Tongue (tissue), 2 donors: ENCODE results near the gene CPNE5. TPM values are rescaled to one million over a fixed set of nuclear protein-coding genes. Genes with fewer than 3 reads are reported as not detected.
"Not testable (repeated sequence)": the region's sequence is repeated elsewhere in the genome, so short reads cannot be mapped to it uniquely, and the experiment has no call there.

Experiments
- DNase-seq: peaks from one replicate; pipeline ENCODE4 v3.0.0-alpha.2; 2015
- total RNA-seq: library from RNA; depleted of rRNA; stranded (reverse); fragments of >200 nt; gene quantifications from one replicate; pipeline ENCODE4 v1.2.3, GENCODE V29; 2014

The CPNE5 gene
- total RNA-seq, 1 donor from 2014 or later = 8.7 TPM

DNA sequence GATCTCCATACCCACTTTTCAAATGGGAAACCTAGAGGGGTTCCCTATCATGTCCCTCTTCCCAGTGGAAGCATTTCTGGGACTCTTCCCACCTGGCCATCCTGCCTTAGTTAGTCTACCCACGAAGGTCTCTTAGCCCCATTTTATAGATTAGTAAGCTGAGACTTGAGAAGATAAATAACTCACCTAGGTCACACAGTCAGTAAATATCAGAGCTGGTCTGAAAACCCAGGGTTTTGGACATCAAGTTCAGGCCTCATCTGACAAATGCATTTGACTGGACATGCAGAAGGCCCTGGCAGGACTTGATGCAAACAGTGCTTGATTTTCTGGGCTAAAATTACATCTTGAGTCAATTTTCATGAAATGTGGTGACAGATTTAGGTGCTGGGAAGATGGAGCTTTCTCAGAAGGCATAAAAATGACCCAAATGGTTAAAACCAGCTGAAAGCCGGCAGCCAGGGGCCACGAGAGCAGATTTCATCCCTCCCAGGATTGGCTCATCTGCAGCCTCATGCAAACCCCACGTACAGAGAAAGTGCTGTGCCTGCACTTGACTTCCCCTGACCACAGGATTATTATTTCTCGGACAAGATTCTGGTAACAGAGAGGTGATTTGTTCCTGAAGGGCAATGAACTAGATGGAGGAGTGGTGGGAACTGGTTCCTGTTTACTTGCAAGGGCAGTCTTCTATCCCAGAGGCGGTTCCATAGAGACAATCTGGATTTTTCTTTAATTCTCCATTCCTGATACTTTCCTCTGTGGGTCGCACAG, 23.1 kb downstream of the CPNE5 start:
- DNase-seq = no peak

- DNase-seq = no peak
Observed at GRCh38 chr6:36814249-36814648, 25.0 kb downstream of the CPNE5 start.

GRCh38 chr6:36813526-36813925, 25.7 kb downstream of the CPNE5 start:
- no peak for DNase-seq

GRCh38 chr6:36813047-36813446, 26.2 kb downstream of the CPNE5 start:
- not testable (repeated sequence) for DNase-seq

DNA sequence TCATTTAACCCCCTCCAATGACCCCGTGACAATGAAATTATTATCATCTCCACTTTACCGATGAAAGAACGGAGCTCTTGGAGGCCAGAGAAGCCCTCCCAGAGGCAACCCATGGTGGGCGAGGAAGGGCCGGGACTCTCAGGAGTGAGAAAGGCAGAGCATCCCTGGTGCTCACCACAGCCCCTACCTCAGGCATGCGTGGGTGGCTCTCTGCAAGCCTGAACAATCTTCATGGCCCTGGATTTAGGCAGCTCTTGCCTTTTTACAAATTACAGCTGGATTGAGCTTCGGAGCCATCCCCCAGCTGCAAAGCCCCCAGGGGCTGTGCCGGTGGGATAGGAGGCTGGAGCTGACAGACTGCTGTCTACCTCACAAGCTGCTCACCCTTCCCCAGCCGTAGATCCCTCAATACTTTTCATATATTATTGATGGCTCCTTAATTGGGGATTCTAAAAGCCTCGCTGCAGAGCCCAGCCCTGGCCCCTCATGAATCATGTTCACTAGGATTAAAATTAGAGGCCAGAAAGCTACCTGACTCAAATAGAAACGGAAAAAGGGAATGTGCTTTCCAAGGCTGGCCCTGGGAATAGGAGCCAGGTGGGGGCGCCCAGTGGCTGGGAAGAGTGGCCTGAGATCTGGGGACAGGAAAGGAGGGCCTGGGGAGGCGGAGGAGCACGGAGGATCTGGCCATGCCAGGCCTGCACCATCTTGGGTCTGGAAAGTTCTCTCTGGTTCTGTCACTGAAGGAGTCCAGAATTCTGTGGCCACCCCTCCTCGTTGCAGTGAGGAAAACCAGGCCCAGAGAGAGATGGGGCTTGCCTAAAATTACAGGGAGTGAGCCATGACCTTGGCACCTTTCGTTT, 29.1 kb downstream of the CPNE5 start:
- no peak for DNase-seq

GRCh38 chr6:36809156-36809555, 30.1 kb downstream of the CPNE5 start:
- no peak for DNase-seq

GRCh38 chr6:36808634-36809033, 30.6 kb downstream of the CPNE5 start:
- DNase-seq = no peak

GRCh38 chr6:36807750-36808149, 31.5 kb downstream of the CPNE5 start:
- no peak for DNase-seq

GRCh38 chr6:36807143-36807542, 32.1 kb downstream of the CPNE5 start:
- no peak for DNase-seq

GRCh38 chr6:36805917-36806316, 33.3 kb downstream of the CPNE5 start:
- DNase-seq = no peak

- no peak for DNase-seq
Observed at GRCh38 chr6:36805096-36805797, 34.0 kb downstream of the CPNE5 start.

- no peak for DNase-seq
Observed at GRCh38 chr6:36804563-36804962, 34.7 kb downstream of the CPNE5 start.

DNA sequence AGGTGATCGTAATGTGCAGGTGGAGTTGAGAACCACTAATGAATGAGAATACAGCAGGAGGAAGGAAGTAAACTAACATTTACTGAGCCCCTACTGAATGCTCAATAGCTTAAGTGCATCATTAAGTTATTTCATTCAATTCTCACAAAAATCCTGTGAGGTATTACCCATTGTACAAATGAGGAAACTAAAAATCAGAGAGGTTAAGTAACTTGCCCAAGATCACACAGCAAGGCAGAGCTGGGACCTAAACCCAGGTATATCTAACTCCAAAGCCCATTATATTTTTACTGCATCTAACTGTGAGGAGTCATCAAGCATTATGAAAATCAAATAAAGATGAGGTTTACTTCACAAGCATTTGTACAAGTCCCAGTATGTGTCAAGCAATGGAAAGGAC, 35.3 kb downstream of the CPNE5 start:
- no peak for DNase-seq

GRCh38 chr6:36803482-36803881, 35.8 kb downstream of the CPNE5 start:
- DNase-seq = no peak

DNA sequence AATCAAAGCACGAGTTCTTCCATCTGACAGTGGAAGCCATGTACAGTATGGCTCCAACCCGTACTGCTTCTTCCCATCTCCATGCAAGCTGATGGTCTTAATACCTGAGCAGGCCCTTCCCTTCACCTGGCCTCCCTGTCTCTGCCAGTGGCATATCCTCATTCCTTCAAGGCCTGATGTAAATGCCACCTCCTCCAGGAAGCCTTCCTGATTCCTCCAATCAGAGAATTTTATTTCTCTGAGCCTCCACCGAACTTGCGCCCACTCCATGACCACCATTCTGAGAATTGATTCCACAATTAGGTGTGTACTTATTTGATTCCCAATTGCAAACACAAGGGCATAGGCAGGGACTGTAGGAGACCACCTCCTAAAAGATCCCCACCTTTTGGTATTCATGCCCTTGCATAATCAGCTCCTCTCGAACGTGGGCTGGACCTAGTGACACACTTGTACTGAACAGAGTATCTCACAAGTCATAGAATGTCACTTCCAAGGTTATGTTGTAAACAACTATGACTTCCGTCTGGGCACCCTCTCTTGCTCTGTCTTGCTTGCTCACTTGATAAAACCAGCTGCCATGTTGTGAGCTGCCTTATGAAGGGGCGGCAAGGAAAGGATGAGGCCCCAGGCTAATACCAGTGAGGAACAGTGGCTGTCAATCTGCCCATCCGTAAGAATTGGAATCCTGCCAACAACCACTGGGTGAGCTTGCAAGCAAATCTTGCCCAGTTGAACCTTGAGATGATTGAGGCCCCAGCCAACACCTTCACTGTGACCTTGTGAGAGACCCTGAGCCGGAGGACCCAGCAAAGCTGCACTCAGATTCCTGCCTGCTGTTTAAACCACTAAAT, 38.8 kb downstream of the CPNE5 start:
- DNase-seq = no peak

DNA sequence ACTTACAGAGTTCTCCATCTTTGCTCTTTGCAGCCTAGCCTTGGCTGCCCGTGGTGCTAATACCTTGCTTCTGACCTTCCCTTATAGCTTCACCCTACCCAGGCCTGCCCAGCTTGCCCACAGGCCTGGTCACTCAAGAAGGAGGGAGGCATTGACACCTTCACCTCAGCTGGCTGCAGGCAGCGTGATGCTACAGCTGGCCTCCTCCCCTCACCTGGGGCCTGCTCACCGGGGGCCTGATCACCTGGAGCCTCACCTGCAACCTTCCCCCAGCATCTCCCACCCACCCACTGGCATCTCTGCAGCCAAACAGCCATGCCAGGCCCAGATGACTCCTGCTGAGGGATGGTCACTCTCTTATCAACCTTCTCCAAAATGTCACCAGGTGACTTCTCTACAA, 40.4 kb downstream of the CPNE5 start:
- no peak for DNase-seq

- no peak for DNase-seq
Observed at GRCh38 chr6:36797653-36798052, 41.6 kb downstream of the CPNE5 start.

- DNase-seq = no peak
Observed at GRCh38 chr6:36797055-36797454, 42.2 kb downstream of the CPNE5 start.

- DNase-seq = no peak
Observed at GRCh38 chr6:36794713-36795065, 44.6 kb downstream of the CPNE5 start.

- DNase-seq = peak; percentile 92
Observed at GRCh38 chr6:36793913-36794712, 45.1 kb downstream of the CPNE5 start.

- DNase-seq = no peak
Observed at GRCh38 chr6:36793296-36793912, 45.8 kb downstream of the CPNE5 start.
